ENCODE data around the gene CWC25. TPM values are rescaled to one million over a fixed set of nuclear protein-coding genes. Genes with fewer than 3 reads are reported as not detected.

Gene CWC25
- total and polyA plus RNA-seq, 2 of the 13 experiments (the other 11 are each of a cell fraction or from before 2014, with no cell fraction given) = 15.6 to 22.7 TPM

DNA sequence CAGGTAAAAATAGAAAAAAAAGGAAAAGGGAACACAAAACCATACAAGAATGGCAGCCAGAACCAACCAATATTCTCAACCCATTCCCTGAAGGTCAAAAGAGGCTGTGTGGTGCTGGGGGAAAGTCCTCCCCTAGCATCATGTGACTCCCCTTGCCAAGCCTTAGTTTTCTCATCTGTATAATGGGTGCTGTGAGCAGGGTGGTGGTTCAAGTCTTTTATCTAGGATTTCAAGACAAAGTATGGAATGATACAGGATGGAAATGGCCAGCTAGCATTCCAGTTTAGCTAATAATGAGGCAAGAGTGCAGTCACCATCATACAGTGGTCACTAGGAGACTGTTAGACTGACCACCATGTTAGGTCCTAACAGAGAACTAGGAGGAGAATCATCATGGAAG is 51.9 kb downstream of the CWC25 start:
- peaks cover 64 to 86% of the 10 kb centered on the region in 2 experiments for H3K36me3 ChIP-seq (replicated peaks in 1 of 2; ENCODE audit: control insufficient read depth in 1 of 2, insufficient read depth in 2 of 2, low read length in 2 of 2)
- H3K27me3 ChIP-seq (ENCODE audit: control insufficient read depth in 1 of 2, insufficient read depth in 2 of 2, low read length in 2 of 2) = no peaks in the 10 kb centered on the region
- ChIA-PET CTCF (ENCODE audit: low intra/inter-chr PET ratio, low total read pairs) (no interaction called here), POLR2A (no interaction called here)
- no peaks in the 10 kb centered on the region for H4K20me1 ChIP-seq (ENCODE audit: insufficient read depth, low read length)
- H3K4me1 ChIP-seq (ENCODE audit: insufficient read depth, low read length) = no peaks in the 10 kb centered on the region
- TF ChIP-seq, protein P1, sequence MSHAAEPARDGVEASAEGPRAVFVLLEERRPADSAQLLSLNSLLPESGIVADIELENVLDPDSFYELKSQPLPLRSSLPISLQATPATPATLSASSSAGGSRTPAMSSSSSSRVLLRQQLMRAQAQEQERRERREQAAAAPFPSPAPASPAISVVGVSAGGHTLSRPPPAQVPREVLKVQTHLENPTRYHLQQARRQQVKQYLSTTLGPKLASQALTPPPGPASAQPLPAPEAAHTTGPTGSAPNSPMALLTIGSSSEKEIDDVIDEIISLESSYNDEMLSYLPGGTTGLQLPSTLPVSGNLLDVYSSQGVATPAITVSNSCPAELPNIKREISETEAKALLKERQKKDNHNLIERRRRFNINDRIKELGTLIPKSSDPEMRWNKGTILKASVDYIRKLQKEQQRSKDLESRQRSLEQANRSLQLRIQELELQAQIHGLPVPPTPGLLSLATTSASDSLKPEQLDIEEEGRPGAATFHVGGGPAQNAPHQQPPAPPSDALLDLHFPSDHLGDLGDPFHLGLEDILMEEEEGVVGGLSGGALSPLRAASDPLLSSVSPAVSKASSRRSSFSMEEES (CRISPR knock-in tag; IDR thresholded peaks at IDR 0.05) = no peak
- peak; percentile 94 for TF ChIP-seq ZNF629 (CRISPR knock-in tag; conservative IDR thresholded peaks at IDR 0.05)
- no peak for ATAC-seq
- H2AFZ ChIP-seq (ENCODE audit: low read length) = no peak overlapping the region
- no peak for FAIRE-seq
- H3K9me3 ChIP-seq (ENCODE audit: low read length) = no peaks in the 10 kb centered on the region
- H3K9ac ChIP-seq (ENCODE audit: insufficient read depth, low read depth, low read length) = no peak overlapping the region
- in situ Hi-C loops (cut with HindIII; ENCODE audit: extremely low pct_ligation_motif_present, low pct_unique_long_range_greater_than_20kb) = loop anchor here (25.0 kb wide), 1 partner anchor 389 kb away; the partner anchor contains the start of genes ARL5C and PLXDC1
- H3K27ac ChIP-seq (ENCODE audit: extremely low read length, insufficient read depth, low read length) = no peak overlapping the region
- H3K4me2 ChIP-seq (ENCODE audit: low read depth, low read length) = no peak overlapping the region
- no peaks in the 10 kb centered on the region for H3K79me2 ChIP-seq (ENCODE audit: insufficient read depth, low read length)
- no peak overlapping the region for H3K4me3 ChIP-seq (replicated peaks in 1 of 3; ENCODE audit: insufficient read depth in 1 of 3, low read depth in 2 of 3, low read length in 3 of 3)
- no peak for DNase-seq (ENCODE audit: low spot score)
- no TSS peak for BruUV-seq (replicated peaks)
- intact Hi-C loops (cut with micrococcal nuclease; ENCODE audit: unreplicated experiment) = no loop called here

DNA sequence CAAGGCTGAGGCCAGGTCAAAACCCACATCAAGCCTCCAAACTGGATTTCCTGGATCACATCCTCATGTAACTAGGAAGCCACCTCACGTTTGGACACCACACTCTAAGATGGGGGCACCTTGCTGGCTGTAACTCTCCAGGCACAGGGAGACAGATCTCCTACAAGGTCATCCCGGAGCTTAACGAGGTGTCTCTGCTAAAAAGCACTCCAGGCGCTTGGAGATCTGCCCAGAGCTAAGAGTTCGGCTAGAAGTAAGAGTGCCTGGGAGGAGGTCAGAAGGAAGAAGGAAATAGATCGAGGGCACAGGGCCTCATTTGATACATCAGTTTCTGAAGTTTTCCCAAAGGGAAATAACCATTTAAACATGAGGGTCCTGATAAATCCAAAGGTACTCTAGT is 56.7 kb downstream of the CWC25 start:
- Histone ChIP-seq H3K9me3 (ENCODE audit: low read length) (no peaks in the 10 kb centered on the region), H3K4me2 (ENCODE audit: low read depth, low read length) (no peak overlapping the region), H3K9ac (ENCODE audit: insufficient read depth, low read depth, low read length) (no peak overlapping the region), H4K20me1 (ENCODE audit: insufficient read depth, low read length) (no peaks in the 10 kb centered on the region), H3K36me3 (replicated peaks in 1 of 2; ENCODE audit: control insufficient read depth in 1 of 2, insufficient read depth in 2 of 2, low read length in 2 of 2) (peaks cover 60 to 94% of the 10 kb centered on the region in 2 experiments), H3K79me2 (ENCODE audit: insufficient read depth, low read length) (no peaks in the 10 kb centered on the region), H3K27me3 (ENCODE audit: control insufficient read depth in 1 of 2, insufficient read depth in 2 of 2, low read length in 2 of 2) (no peaks in the 10 kb centered on the region), H3K27ac (ENCODE audit: extremely low read length, insufficient read depth, low read length) (no peak overlapping the region), H3K4me3 (replicated peaks in 1 of 3; ENCODE audit: insufficient read depth in 1 of 3, low read depth in 2 of 3, low read length in 3 of 3) (no peak overlapping the region), H2AFZ (ENCODE audit: low read length) (no peak overlapping the region), H3K4me1 (ENCODE audit: insufficient read depth, low read length) (no peaks in the 10 kb centered on the region)
- intact Hi-C loops (cut with micrococcal nuclease; ENCODE audit: unreplicated experiment) = no loop called here
- no peak for TF ChIP-seq DPF2 (CRISPR knock-in tag; IDR thresholded peaks at IDR 0.05; ENCODE audit: borderline replicate concordance, low read depth)
- TF ChIP-seq ZNF124 (CRISPR knock-in tag; IDR thresholded peaks at IDR 0.05) = no peak
- TF ChIP-seq FOXA3 (CRISPR knock-in tag; IDR thresholded peaks at IDR 0.05) = no peak
- TF ChIP-seq, protein P2, sequence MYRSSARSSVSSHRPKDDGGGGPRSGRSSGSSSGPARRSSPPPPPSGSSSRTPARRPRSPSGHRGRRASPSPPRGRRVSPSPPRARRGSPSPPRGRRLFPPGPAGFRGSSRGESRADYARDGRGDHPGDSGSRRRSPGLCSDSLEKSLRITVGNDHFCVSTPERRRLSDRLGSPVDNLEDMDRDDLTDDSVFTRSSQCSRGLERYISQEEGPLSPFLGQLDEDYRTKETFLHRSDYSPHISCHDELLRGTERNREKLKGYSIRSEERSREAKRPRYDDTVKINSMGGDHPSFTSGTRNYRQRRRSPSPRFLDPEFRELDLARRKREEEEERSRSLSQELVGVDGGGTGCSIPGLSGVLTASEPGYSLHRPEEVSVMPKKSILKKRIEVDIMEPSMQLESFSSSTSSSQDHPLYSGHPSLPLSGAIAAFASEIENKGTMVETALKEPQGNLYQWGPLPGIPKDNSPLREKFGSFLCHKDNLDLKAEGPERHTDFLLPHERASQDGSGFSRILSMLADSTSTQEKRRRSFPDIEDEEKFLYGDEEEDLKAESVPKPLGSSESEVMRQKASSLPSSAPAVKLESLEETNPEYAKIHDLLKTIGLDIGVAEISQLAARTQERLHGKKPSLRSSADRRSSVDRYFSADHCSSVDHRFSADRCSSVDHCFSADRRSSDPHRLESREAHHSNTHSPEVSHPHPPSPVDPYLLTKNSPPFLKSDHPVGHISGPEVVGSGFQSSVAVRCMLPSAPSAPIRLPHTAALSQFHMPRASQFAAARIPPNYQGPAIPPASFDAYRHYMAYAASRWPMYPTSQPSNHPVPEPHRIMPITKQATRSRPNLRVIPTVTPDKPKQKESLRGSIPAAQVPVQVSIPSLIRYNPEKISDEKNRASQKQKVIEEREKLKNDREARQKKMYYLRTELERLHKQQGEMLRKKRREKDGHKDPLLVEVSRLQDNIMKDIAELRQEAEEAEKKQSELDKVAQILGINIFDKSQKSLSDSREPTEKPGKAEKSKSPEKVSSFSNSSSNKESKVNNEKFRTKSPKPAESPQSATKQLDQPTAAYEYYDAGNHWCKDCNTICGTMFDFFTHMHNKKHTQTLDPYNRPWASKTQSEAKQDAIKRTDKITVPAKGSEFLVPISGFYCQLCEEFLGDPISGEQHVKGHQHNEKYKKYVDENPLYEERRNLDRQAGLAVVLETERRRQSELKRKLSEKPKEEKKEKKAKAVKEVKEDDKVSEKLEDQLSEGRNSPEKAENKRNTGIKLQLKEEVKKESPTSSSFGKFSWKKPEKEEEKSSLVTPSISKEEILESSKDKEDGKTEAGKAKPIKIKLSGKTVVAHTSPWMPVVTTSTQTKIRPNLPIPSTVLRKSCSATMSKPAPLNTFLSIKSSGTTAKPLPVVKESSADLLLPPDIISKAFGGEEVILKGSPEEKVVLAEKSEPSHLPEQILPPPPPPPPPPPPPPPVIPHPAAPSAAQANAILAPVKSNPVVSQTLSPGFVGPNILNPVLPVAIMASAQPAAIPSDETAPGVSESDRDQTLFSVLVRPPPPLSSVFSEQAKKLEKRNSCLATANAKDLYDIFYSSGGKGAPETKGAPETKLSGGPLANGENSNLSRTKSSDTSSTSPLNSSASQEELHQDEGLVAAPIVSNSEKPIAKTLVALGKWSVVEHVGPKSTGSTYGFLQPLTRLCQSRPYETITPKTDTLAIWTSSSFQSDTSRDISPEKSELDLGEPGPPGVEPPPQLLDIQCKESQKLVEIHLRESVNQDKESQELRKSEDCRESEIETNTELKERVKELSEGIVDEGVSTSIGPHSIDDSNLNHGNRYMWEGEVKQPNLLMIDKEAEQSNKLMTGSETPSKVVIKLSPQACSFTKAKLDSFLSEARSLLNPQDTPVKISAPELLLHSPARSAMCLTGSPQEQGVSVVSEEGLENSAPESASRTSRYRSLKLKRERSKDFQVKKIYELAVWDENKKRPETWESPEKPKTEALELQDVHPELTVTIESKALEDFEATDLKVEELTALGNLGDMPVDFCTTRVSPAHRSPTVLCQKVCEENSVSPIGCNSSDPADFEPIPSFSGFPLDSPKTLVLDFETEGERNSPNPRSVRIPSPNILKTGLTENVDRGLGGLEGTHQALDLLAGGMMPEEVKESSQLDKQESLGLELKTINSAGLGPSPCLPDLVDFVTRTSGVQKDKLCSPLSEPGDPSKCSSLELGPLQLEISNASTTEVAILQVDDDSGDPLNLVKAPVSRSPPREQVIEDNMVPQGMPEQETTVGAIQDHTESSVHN (CRISPR knock-in tag; IDR thresholded peaks at IDR 0.05) = no peak
- no peak for ATAC-seq
- no peak for DNase-seq (ENCODE audit: low spot score)
- in situ Hi-C loops (cut with HindIII; ENCODE audit: extremely low pct_ligation_motif_present, low pct_unique_long_range_greater_than_20kb) = loop anchor here (25.0 kb wide), 1 partner anchor 394 kb away; the partner anchor contains the start of genes ARL5C and PLXDC1
- WGBS (ENCODE audit: low lambda C conversion rate) = 96% methylated on average over 6 of the region's 6 CpGs
- no peak for FAIRE-seq
- ChIA-PET POLR2A (interaction anchor here (1.2 kb wide), 1 partner anchor 16 kb away, joined by 3 read pairs; the partner anchor contains the start of gene PSMB3), CTCF (ENCODE audit: low intra/inter-chr PET ratio, low total read pairs) (no interaction called here)
- no TSS peak for BruUV-seq (replicated peaks)

Measured in HepG2 (cell line).